ENCODE data around the gene SULT1E1. TPM values are rescaled to one million over a fixed set of nuclear protein-coding genes. Genes with fewer than 3 reads are reported as not detected.
A peak's percentile ranks its signal among the peaks of the same experiment; 100 is the strongest.

The SULT1E1 gene, protein sequence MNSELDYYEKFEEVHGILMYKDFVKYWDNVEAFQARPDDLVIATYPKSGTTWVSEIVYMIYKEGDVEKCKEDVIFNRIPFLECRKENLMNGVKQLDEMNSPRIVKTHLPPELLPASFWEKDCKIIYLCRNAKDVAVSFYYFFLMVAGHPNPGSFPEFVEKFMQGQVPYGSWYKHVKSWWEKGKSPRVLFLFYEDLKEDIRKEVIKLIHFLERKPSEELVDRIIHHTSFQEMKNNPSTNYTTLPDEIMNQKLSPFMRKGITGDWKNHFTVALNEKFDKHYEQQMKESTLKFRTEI
- polyA plus RNA-seq (1.2 to 4.6 TPM (median 4.5 TPM) in 3 replicates), polyA minus RNA-seq (1.5 to 1.7 TPM in 2 of 3 replicates, not detected in the other)
- 2.4 TPM for polyA plus RNA-seq (2011; ENCODE audit: low read depth)
- polyA plus RNA-seq (2011; cell fraction: cytosol; rRNA removed), result 1.5 and 3.4 TPM in 2 replicates
- 8.9 and 10.1 TPM in 2 replicates for polyA plus RNA-seq (2011; cell fraction: nucleus; rRNA removed)
- 0.96 and 4.3 TPM in 2 replicates for polyA plus RNA-seq (2012; ENCODE audit: low replicate concordance)
- polyA minus RNA-seq (2011; cell fraction: cytosol; rRNA and poly(A)+ RNA removed), result not detected
- polyA minus RNA-seq (2011; cell fraction: nucleus; rRNA and poly(A)+ RNA removed), result 4.5 and 7.0 TPM in 2 replicates

DNA sequence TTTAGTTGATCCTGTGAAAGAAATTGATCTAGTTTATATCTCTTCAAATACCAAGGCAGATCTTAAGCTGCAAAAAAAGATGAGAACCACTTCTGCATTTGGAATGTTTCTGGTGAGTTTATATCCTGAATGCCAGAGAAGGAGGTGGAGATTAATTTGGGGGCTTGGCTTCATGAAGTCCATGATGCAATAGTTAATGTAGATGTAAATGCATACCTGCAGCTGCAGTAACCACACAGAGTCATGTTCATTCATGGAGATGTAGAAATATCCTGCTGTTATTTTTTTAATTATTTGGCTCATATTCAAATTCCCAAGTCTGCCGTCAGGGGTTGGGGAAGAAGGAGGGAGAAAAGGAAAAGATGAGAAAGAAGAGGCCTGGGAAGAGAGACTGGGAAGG, at the start of gene SULT1E1:
Gene SULT1E1 (minus strand): TSS at position 94 of the 400 bp plus-strand sequence. CDS start 2,501 bp downstream, outside the sequence.
- no peaks in the 10 kb centered on the region for H3K79me2 ChIP-seq (ENCODE audit: control insufficient read depth, insufficient read depth, low read length)
- H3K9me3 ChIP-seq (ENCODE audit: control insufficient read depth, low read depth, low read length), result no peaks in the 10 kb centered on the region
- DNase-seq (ENCODE audit: low read depth, low spot score) (peak; percentile 61), FAIRE-seq (peak; percentile 71)
- H3K36me3 ChIP-seq (ENCODE audit: control insufficient read depth in 2 of 2, extremely low read depth in 1 of 2, insufficient read depth in 2 of 2, low read length in 2 of 2), result no peaks in the 10 kb centered on the region
- dilution Hi-C loops (cut with MboI; ENCODE audit: extremely low pct_ligation_motif_present, low sequenced_read_pairs), result no loop called here
- no peak within 1 kb of the TSS for H2AFZ ChIP-seq (ENCODE audit: control insufficient read depth, low read length)
- H3K27me3 ChIP-seq (ENCODE audit: control insufficient read depth, extremely low read depth, insufficient read depth, low read length), result no peaks in the 10 kb centered on the region
- H3K4me1 ChIP-seq (ENCODE audit: control insufficient read depth, extremely low read depth, insufficient read depth, low read length), result peaks cover 21% of the 10 kb centered on the region
- peak within 1 kb of the TSS; percentile 15 for H3K9ac ChIP-seq (ENCODE audit: control insufficient read depth, extremely low read depth, insufficient read depth, low read length)
- H4K20me1 ChIP-seq (ENCODE audit: control insufficient read depth, extremely low read depth, insufficient read depth, low read length), result no peaks in the 10 kb centered on the region
- H3K27ac ChIP-seq (ENCODE audit: control insufficient read depth, insufficient read depth, low read length), result peak within 1 kb of the TSS; percentile 65
- peak within 1 kb of the TSS in 2 of 3 experiments; percentile 28 to 72 for H3K4me3 ChIP-seq (ENCODE audit: control insufficient read depth in 2 of 3, extremely low read depth in 1 of 3, insufficient read depth in 2 of 3, low read depth in 1 of 3, low read length in 3 of 3)
- TF ChIP-seq, protein P1, sequence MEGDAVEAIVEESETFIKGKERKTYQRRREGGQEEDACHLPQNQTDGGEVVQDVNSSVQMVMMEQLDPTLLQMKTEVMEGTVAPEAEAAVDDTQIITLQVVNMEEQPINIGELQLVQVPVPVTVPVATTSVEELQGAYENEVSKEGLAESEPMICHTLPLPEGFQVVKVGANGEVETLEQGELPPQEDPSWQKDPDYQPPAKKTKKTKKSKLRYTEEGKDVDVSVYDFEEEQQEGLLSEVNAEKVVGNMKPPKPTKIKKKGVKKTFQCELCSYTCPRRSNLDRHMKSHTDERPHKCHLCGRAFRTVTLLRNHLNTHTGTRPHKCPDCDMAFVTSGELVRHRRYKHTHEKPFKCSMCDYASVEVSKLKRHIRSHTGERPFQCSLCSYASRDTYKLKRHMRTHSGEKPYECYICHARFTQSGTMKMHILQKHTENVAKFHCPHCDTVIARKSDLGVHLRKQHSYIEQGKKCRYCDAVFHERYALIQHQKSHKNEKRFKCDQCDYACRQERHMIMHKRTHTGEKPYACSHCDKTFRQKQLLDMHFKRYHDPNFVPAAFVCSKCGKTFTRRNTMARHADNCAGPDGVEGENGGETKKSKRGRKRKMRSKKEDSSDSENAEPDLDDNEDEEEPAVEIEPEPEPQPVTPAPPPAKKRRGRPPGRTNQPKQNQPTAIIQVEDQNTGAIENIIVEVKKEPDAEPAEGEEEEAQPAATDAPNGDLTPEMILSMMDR (optimal IDR thresholded peaks at IDR 0.05 in 1 of 3, IDR thresholded peaks at IDR 0.05 in 1 of 3, conservative IDR thresholded peaks at IDR 0.05 in 1 of 3; ENCODE audit: extremely low read depth in 1 of 3, insufficient read depth in 2 of 3, low read length in 3 of 3), result no peak
- no peak for TF ChIP-seq EZH2 (IDR thresholded peaks at IDR 0.05; ENCODE audit: low read length)
- H3K4me2 ChIP-seq (ENCODE audit: control insufficient read depth, extremely low read depth, insufficient read depth, low read depth, low read length), result peak within 1 kb of the TSS; percentile 85
- no peaks in the 10 kb centered on the region for H3K9me1 ChIP-seq (ENCODE audit: control insufficient read depth, extremely low read depth, insufficient read depth, low read length)

DNA sequence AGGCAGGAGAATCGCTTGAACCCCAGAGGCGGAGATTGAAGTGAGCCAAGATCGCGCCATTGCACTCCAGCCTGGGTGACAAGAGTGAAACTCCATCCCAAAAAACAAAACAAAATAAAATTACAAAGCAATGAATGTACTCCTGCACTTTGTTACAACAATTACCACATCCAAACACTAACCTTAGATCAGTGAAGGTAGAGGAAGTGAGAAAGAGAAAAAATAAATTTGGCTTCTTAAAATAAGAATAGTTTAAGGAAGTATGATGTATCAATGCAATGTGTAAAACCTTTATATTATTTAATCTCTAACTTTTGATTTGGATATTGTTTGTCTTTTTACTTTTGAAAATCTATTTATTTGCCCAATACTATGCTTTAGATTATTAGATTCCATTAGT, 49.2 kb upstream of the SULT1E1 start:
- Histone ChIP-seq H3K9ac (ENCODE audit: control insufficient read depth, extremely low read depth, insufficient read depth, low read length) (no peak overlapping the region), H3K4me2 (ENCODE audit: control insufficient read depth, extremely low read depth, insufficient read depth, low read depth, low read length) (no peak overlapping the region), H3K9me3 (ENCODE audit: control insufficient read depth, low read depth, low read length) (no peaks in the 10 kb centered on the region), H3K36me3 (ENCODE audit: control insufficient read depth in 2 of 2, extremely low read depth in 1 of 2, insufficient read depth in 2 of 2, low read length in 2 of 2) (no peaks in the 10 kb centered on the region), H2AFZ (ENCODE audit: control insufficient read depth, low read length) (no peak overlapping the region), H3K79me2 (ENCODE audit: control insufficient read depth, insufficient read depth, low read length) (no peaks in the 10 kb centered on the region), H3K27ac (ENCODE audit: control insufficient read depth, insufficient read depth, low read length) (no peak overlapping the region), H3K4me1 (ENCODE audit: control insufficient read depth, extremely low read depth, insufficient read depth, low read length) (no peaks in the 10 kb centered on the region), H4K20me1 (ENCODE audit: control insufficient read depth, extremely low read depth, insufficient read depth, low read length) (no peaks in the 10 kb centered on the region), H3K9me1 (ENCODE audit: control insufficient read depth, extremely low read depth, insufficient read depth, low read length) (no peaks in the 10 kb centered on the region), H3K4me3 (ENCODE audit: control insufficient read depth in 2 of 3, extremely low read depth in 1 of 3, insufficient read depth in 2 of 3, low read depth in 1 of 3, low read length in 3 of 3) (no peak overlapping the region), H3K27me3 (ENCODE audit: control insufficient read depth, extremely low read depth, insufficient read depth, low read length) (no peaks in the 10 kb centered on the region)
- FAIRE-seq (no peak), DNase-seq (ENCODE audit: low read depth, low spot score) (no peak)
- TF ChIP-seq EZH2 (IDR thresholded peaks at IDR 0.05; ENCODE audit: low read length), result no peak
- TF ChIP-seq, protein P1 (optimal IDR thresholded peaks at IDR 0.05 in 1 of 3, IDR thresholded peaks at IDR 0.05 in 1 of 3, conservative IDR thresholded peaks at IDR 0.05 in 1 of 3; ENCODE audit: extremely low read depth in 1 of 3, insufficient read depth in 2 of 3, low read length in 3 of 3), result no peak
- dilution Hi-C loops (cut with MboI; ENCODE audit: extremely low pct_ligation_motif_present, low sequenced_read_pairs), result loop anchor here (10.0 kb wide), 1 partner anchor 486 kb away; the partner anchor contains the start of gene OPRPN

All from keratinocyte (primary cell).